GM12878 (cell line): ENCODE measurements around the gene FIGNL2.

Experiments
- EZH2 ChIP-seq: IDR thresholded peaks from 2 replicates; pipeline ENCODE4 v1.6.1; 2012; ENCODE audit warnings: low read depth, mild to moderate bottlenecking, control low read depth, inconsistent platforms, low read length, borderline replicate concordance; ENCODE audit not compliant: control insufficient read depth
- MAX ChIP-seq: IDR thresholded peaks from 2 replicates; pipeline ENCODE4 v1.6.1; 2012; ENCODE audit warnings: low read depth, low read length, improper control_type of control experiment
- MLLT1 ChIP-seq: fragments of 450-650 bp; IDR thresholded peaks from 2 replicates; pipeline ENCODE4 v1.6.1; 2016; ENCODE audit warnings: mild to moderate bottlenecking
- MXI1 ChIP-seq: fragments of 150-350 bp; IDR thresholded peaks from 2 replicates; pipeline ENCODE4 v1.6.1; 2011; ENCODE audit warnings: low read depth, mild to moderate bottlenecking, inconsistent platforms, low read length, improper control_type of control experiment
- POLR2A ChIP-seq: IDR thresholded peaks from 2 replicates; pipeline ENCODE4 v1.6.1; 2011; ENCODE audit warnings: low read depth, mild to moderate bottlenecking, low read length
- POLR2AphosphoS2 ChIP-seq: IDR thresholded peaks from 2 replicates; pipeline ENCODE4 v1.6.1; 2011; ENCODE audit warnings: low read depth, mild to moderate bottlenecking, low read length, improper control_type of control experiment, moderate library complexity
- RAD21 ChIP-seq: IDR thresholded peaks from 2 replicates; pipeline ENCODE4 v1.6.1; 2011; ENCODE audit warnings: mild to moderate bottlenecking, low read depth, low read length, moderate library complexity; ENCODE audit not compliant: insufficient read depth
- ZBTB33 ChIP-seq: fragments of 450-650 bp; IDR thresholded peaks from 2 replicates; pipeline ENCODE4 v1.6.1; 2017; ENCODE audit warnings: mild to moderate bottlenecking
- TF ChIP-seq, protein P1 (sequence below), 3 experiments: IDR thresholded peaks in 2 of 3; conservative IDR thresholded peaks in 1 of 3; 2 replicates each; pipeline ENCODE4 v1.5.1; 2011; ENCODE audit warnings: low read depth in 3 of 3, low read length in 3 of 3, mild to moderate bottlenecking in 3 of 3, control low read depth in 2 of 3, moderate library complexity in 2 of 3, inconsistent platforms in 1 of 3, mixed read lengths in 1 of 3; ENCODE audit not compliant: control insufficient read depth in 2 of 3, insufficient read depth in 1 of 3; ENCODE audit errors: extremely low read depth in 1 of 3

- TF ChIP-seq RAD21 (no peak), POLR2A (no peak), ZBTB33 (no peak), POLR2AphosphoS2 (no peak), MLLT1 (no peak), EZH2 (no peak), MXI1 (no peak), MAX (no peak)
- TF ChIP-seq, protein P1, sequence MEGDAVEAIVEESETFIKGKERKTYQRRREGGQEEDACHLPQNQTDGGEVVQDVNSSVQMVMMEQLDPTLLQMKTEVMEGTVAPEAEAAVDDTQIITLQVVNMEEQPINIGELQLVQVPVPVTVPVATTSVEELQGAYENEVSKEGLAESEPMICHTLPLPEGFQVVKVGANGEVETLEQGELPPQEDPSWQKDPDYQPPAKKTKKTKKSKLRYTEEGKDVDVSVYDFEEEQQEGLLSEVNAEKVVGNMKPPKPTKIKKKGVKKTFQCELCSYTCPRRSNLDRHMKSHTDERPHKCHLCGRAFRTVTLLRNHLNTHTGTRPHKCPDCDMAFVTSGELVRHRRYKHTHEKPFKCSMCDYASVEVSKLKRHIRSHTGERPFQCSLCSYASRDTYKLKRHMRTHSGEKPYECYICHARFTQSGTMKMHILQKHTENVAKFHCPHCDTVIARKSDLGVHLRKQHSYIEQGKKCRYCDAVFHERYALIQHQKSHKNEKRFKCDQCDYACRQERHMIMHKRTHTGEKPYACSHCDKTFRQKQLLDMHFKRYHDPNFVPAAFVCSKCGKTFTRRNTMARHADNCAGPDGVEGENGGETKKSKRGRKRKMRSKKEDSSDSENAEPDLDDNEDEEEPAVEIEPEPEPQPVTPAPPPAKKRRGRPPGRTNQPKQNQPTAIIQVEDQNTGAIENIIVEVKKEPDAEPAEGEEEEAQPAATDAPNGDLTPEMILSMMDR (IDR thresholded peaks at IDR 0.05 in 2 of 3, conservative IDR thresholded peaks at IDR 0.05 in 1 of 3; ENCODE audit: control insufficient read depth in 2 of 3, extremely low read depth in 1 of 3, insufficient read depth in 1 of 3, low read depth in 3 of 3, low read length in 3 of 3): no peak
Observed at GRCh38 chr12:51883295-51883694, 34.8 kb upstream of the FIGNL2 start.
